DOHH2 (cell line): ENCODE results near the gene STK4.

Source experiments
- CTCF ChIP-seq: fragments of 200-600 bp; sonication (generic); IDR thresholded peaks from one replicate; pipeline ENCODE4 v1.5.1; 2014; ENCODE audit warnings: antibody characterized with exemption, mild to moderate bottlenecking, low read depth, low read length; ENCODE audit not compliant: poor library complexity, severe bottlenecking
- EZH2phosphoT487 ChIP-seq: fragments of 200-600 bp; sonication (generic); IDR thresholded peaks from 2 replicates; pipeline ENCODE4 v1.6.1; 2017; ENCODE audit warnings: borderline replicate concordance, mild to moderate bottlenecking, antibody characterized with exemption, low read length, moderate library complexity, mixed read lengths

- TF ChIP-seq CTCF (no peak), EZH2phosphoT487 (no peak)
These were observed 81.3 kb downstream of the STK4 start for GRCh38 chr20:45047581-45048119.
